Keratinocyte (primary cell): ENCODE measurements around the gene KLF6.

Source experiments
- CTCF ChIP-seq, 3 experiments: IDR thresholded peaks in 1 of 3; conservative IDR thresholded peaks in 1 of 3; optimal IDR thresholded peaks in 1 of 3; 2 replicates in 2 of 3; 3 replicates in 1 of 3; pipeline versions ENCODE3 to v1.5.1; 2011; ENCODE audit warnings: low read length in 3 of 3, mild to moderate bottlenecking in 3 of 3, moderate library complexity in 2 of 3, control low read depth in 1 of 3, inconsistent platforms in 1 of 3; ENCODE audit not compliant: insufficient read depth in 2 of 3; ENCODE audit errors: extremely low read depth in 1 of 3
- EZH2 ChIP-seq: IDR thresholded peaks from one replicate; pipeline ENCODE4 v1.6.1; 2012; ENCODE audit warnings: inconsistent platforms, mild to moderate bottlenecking, low read length, moderate library complexity

GRCh38 chr10:3776796-3777571 is 8.0 kb downstream of the KLF6 start:
- no peak for TF ChIP-seq EZH2
- no peak for TF ChIP-seq CTCF (optimal IDR thresholded peaks at IDR 0.05 in 1 of 3, IDR thresholded peaks at IDR 0.05 in 1 of 3, conservative IDR thresholded peaks at IDR 0.05 in 1 of 3; ENCODE audit: extremely low read depth in 1 of 3, insufficient read depth in 2 of 3, low read length in 3 of 3)
